ENCODE data around the gene ADAR. TPM values are rescaled to one million over a fixed set of nuclear protein-coding genes. Genes with fewer than 3 reads are reported as not detected.

Gene ADAR
- total RNA-seq, 1 experiment from 2014 or later, result 190 TPM

- H3K4me1 Mint-ChIP-seq (ENCODE audit: low read depth, unreplicated experiment), result peaks cover 18% of the 10 kb centered on the region
- H3K4me3 Mint-ChIP-seq (ENCODE audit: unreplicated experiment), result no peak overlapping the region
- Histone ChIP-seq H3K36me3 (ENCODE audit: control insufficient read depth, insufficient read depth, low read length) (no peaks in the 10 kb centered on the region), H3K27me3 (replicated peaks; ENCODE audit: control insufficient read depth, insufficient read depth, low read length) (no peaks in the 10 kb centered on the region), H3K9me3 (no peaks in the 10 kb centered on the region), H3K4me3 (ENCODE audit: low read depth, low read length) (no peak overlapping the region), H3K4me1 (peaks cover 12% of the 10 kb centered on the region; the same call in 1 of the 2 replicates)
- H3K9me3 Mint-ChIP-seq (ENCODE audit: unreplicated experiment), result peaks cover 20% of the 10 kb centered on the region
- intact Hi-C loops (cut with micrococcal nuclease; ENCODE audit: unreplicated experiment), result no loop called here
- H3K36me3 Mint-ChIP-seq (ENCODE audit: insufficient read depth, unreplicated experiment), result peaks cover 12% of the 10 kb centered on the region
- ChIA-PET CTCF (no interaction called here), POLR2A (no interaction called here)
- no peak overlapping the region for H3K27ac Mint-ChIP-seq (ENCODE audit: unreplicated experiment)
- no peak for DNase-seq
- H3K27me3 Mint-ChIP-seq (ENCODE audit: insufficient read depth, unreplicated experiment), result no peaks in the 10 kb centered on the region
- TF ChIP-seq CTCF (IDR thresholded peaks at IDR 0.05; ENCODE audit: insufficient read depth in 1 of 2, low read depth in 1 of 2, low read length in 1 of 2, severe bottlenecking in 1 of 2, unreplicated experiment in 1 of 2), result no peak
- no TSS peak for BruUV-seq (replicated peaks)
These were observed 21.7 kb upstream of the ADAR start for GRCh38 chr1:154629675-154630073.

DNA sequence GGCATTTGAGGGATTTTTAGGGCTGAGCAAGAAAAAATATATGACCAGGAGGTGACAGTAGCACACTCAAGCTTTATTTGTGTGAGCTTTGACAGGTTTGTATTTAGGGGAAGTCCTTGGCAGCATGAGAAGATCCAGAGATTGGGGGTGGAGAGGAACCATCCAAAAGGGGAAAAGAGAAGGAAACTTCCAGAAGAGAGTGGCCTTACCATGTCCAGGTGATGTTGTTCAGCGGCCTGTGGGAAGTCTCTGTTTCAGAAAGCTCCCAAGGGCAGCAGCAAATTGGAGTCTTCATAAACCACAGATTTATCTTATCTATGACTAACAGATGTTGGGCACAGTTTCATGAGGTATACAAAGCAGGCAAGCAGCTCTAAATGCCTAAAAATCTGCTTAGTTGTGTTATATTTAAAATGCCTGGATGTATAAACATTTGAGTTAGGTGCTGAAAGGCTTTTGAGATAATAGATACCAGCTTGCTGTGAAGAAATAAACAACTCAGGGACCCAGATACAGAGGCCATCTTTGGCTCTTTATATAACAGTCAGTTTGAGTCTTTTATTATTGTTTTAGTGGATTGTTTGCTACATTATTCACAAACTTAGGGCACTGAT is 21.2 kb upstream of the ADAR start:
- peaks cover 20% of the 10 kb centered on the region for H3K9me3 Mint-ChIP-seq (ENCODE audit: unreplicated experiment)
- TF ChIP-seq CTCF (IDR thresholded peaks at IDR 0.05; ENCODE audit: insufficient read depth in 1 of 2, low read depth in 1 of 2, low read length in 1 of 2, severe bottlenecking in 1 of 2, unreplicated experiment in 1 of 2), result no peak
- ChIA-PET POLR2A (no interaction called here), CTCF (no interaction called here)
- H3K4me3 ChIP-seq (ENCODE audit: low read depth, low read length), result no peak overlapping the region
- H3K27ac Mint-ChIP-seq (ENCODE audit: unreplicated experiment), result no peak overlapping the region
- BruUV-seq (replicated peaks), result no TSS peak
- H3K4me1 Mint-ChIP-seq (ENCODE audit: low read depth, unreplicated experiment), result peaks cover 18% of the 10 kb centered on the region
- no peaks in the 10 kb centered on the region for H3K27me3 Mint-ChIP-seq (ENCODE audit: insufficient read depth, unreplicated experiment)
- H3K36me3 ChIP-seq (ENCODE audit: control insufficient read depth, insufficient read depth, low read length), result no peaks in the 10 kb centered on the region
- no peak for DNase-seq
- peaks cover 12% of the 10 kb centered on the region; the same call in 1 of the 2 replicates for H3K4me1 ChIP-seq
- H3K36me3 Mint-ChIP-seq (ENCODE audit: insufficient read depth, unreplicated experiment), result peaks cover 12% of the 10 kb centered on the region
- no peaks in the 10 kb centered on the region for H3K27me3 ChIP-seq (replicated peaks; ENCODE audit: control insufficient read depth, insufficient read depth, low read length)
- H3K4me3 Mint-ChIP-seq (ENCODE audit: unreplicated experiment), result no peak overlapping the region
- H3K9me3 ChIP-seq, result no peaks in the 10 kb centered on the region
- intact Hi-C loops (cut with micrococcal nuclease; ENCODE audit: unreplicated experiment), result no loop called here

DNA sequence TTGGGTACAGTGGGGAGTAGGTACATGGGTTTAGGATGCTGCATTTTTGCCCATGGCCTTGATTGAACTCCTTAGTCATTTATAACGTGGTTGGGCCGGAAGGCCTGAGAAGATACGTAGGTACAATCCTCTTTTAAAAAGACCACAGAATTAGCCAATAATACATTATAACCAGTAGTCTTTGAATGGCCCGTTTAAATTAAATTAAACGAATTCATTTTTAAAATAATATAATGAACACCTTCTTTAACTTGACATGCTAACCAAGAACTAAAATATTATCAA is 20.1 kb upstream of the ADAR start:
- Mint-ChIP-seq H3K27ac (ENCODE audit: unreplicated experiment) (peak overlapping the region; percentile 84), H3K36me3 (ENCODE audit: insufficient read depth, unreplicated experiment) (peaks cover 12% of the 10 kb centered on the region), H3K27me3 (ENCODE audit: insufficient read depth, unreplicated experiment) (no peaks in the 10 kb centered on the region), H3K9me3 (ENCODE audit: unreplicated experiment) (peaks cover 20% of the 10 kb centered on the region), H3K4me1 (ENCODE audit: low read depth, unreplicated experiment) (peaks cover 18% of the 10 kb centered on the region), H3K4me3 (ENCODE audit: unreplicated experiment) (peak overlapping the region; percentile 85)
- no peak for DNase-seq
- Histone ChIP-seq H3K4me1 (peaks cover 12% of the 10 kb centered on the region; the same call in 1 of the 2 replicates), H3K9me3 (no peaks in the 10 kb centered on the region), H3K4me3 (ENCODE audit: low read depth, low read length) (peak overlapping the region; percentile 99), H3K36me3 (ENCODE audit: control insufficient read depth, insufficient read depth, low read length) (0 out of 2 replicates have a peak, but pooled peaks cover 1% of the 10 kb centered on the region), H3K27me3 (replicated peaks; ENCODE audit: control insufficient read depth, insufficient read depth, low read length) (no peaks in the 10 kb centered on the region)
- ChIA-PET CTCF (no interaction called here), POLR2A (no interaction called here)
- intact Hi-C loops (cut with micrococcal nuclease; ENCODE audit: unreplicated experiment), result no loop called here
- TSS peak; percentile 96 for BruUV-seq (replicated peaks)
- no peak for TF ChIP-seq CTCF (IDR thresholded peaks at IDR 0.05; ENCODE audit: insufficient read depth in 1 of 2, low read depth in 1 of 2, low read length in 1 of 2, severe bottlenecking in 1 of 2, unreplicated experiment in 1 of 2)
